ENCODE data around the gene ATP5PD. TPM values are rescaled to one million over a fixed set of nuclear protein-coding genes. Genes with fewer than 3 reads are reported as not detected.

The ATP5PD gene
- total RNA-seq, 1 experiment from 2014 or later, result 383 TPM

- TF ChIP-seq ZNF532 (CRISPR knock-in tag; IDR thresholded peaks at IDR 0.05; ENCODE audit: borderline replicate concordance) (no peak), OVOL2 (CRISPR knock-in tag; IDR thresholded peaks at IDR 0.05; ENCODE audit: borderline replicate concordance) (no peak), E2F5 (CRISPR knock-in tag; IDR thresholded peaks at IDR 0.05) (no peak)
Observed at GRCh38 chr17:74990581-74991105, 56.1 kb downstream of the ATP5PD start (continued).

Other genes starting within 250 kb of the ATP5PD start
- gene GRIN2C, start 187.1 kb downstream of the ATP5PD start, total RNA-seq (2021), result 0.14 to 0.31 TPM (median 0.23 TPM) in 3 replicates
- 46.5 to 52.8 TPM (median 49.7 TPM) in 3 replicates for gene FDXR, start 174.0 kb downstream of the ATP5PD start, total RNA-seq (2021)
- 1.1 to 2.2 TPM (median 1.2 TPM) in 3 replicates for gene FADS6, start 153.3 kb downstream of the ATP5PD start, total RNA-seq (2021)
- 1.9 to 2.9 TPM (median 2.6 TPM) in 3 replicates for gene USH1G, start 123.7 kb downstream of the ATP5PD start, total RNA-seq (2021)
- gene OTOP2, start 122.7 kb downstream of the ATP5PD start, total RNA-seq (2021), result not detected in 3 replicates
- not detected in 3 replicates for gene OTOP3, start 111.1 kb downstream of the ATP5PD start, total RNA-seq (2021)
- gene HID1, start 74.2 kb downstream of the ATP5PD start, total RNA-seq (2021), result 16.7 to 19.4 TPM (median 19.3 TPM) in 3 replicates
- gene CDR2L, start 59.3 kb downstream of the ATP5PD start, total RNA-seq (2021), result 28.6 to 31.3 TPM (median 31.0 TPM) in 3 replicates
- 41.8 to 43.7 TPM (median 41.9 TPM) in 3 replicates for gene MRPL58, start 34.3 kb downstream of the ATP5PD start, total RNA-seq (2021)
- 31.3 to 34.0 TPM (median 32.8 TPM) in 3 replicates for gene KCTD2, start 256 bp upstream of the ATP5PD start, total RNA-seq (2021)
- gene SLC16A5, start 41.0 kb upstream of the ATP5PD start, total RNA-seq (2021), result 32.4 to 33.5 TPM (median 33.1 TPM) in 3 replicates
- 13.2 to 15.9 TPM (median 14.8 TPM) in 3 replicates for gene ARMC7, start 63.0 kb upstream of the ATP5PD start, total RNA-seq (2021)
- gene NT5C, start 84.8 kb upstream of the ATP5PD start, total RNA-seq (2021), result 91.0 to 102 TPM (median 96.9 TPM) in 3 replicates
- gene JPT1, start 107.5 kb upstream of the ATP5PD start, total RNA-seq (2021), result 289 to 341 TPM (median 300 TPM) in 3 replicates
- gene SUMO2, start 136.0 kb upstream of the ATP5PD start, total RNA-seq (2021), result 650 to 764 TPM (median 757 TPM) in 3 replicates
- 89.7 to 109 TPM (median 95.1 TPM) in 3 replicates for gene NUP85, start 158.7 kb upstream of the ATP5PD start, total RNA-seq (2021)
- 54.5 to 66.9 TPM (median 62.7 TPM) in 3 replicates for gene GGA3, start 214.6 kb upstream of the ATP5PD start, total RNA-seq (2021)
- 85.8 to 94.7 TPM (median 87.5 TPM) in 3 replicates for gene MRPS7, start 214.9 kb upstream of the ATP5PD start, total RNA-seq (2021)
- 21.6 to 29.2 TPM (median 28.5 TPM) in 3 replicates for gene MIF4GD, start 224.3 kb upstream of the ATP5PD start, total RNA-seq (2021)
- gene SLC25A19, start 242.5 kb upstream of the ATP5PD start, total RNA-seq (2021), result 22.6 to 27.7 TPM (median 23.0 TPM) in 3 replicates

Measured in WTC11 (cell line).